ENCODE measurements around the gene FOXP1. TPM values are rescaled to one million over a fixed set of nuclear protein-coding genes. Genes with fewer than 3 reads are reported as not detected.

The FOXP1 gene
- polyA plus RNA-seq, 1 donor (not counting 4 experiments of a cell fraction or from before 2014, with no cell fraction given), result 14.6 TPM

GRCh38 chr3:71072287-71072686, 511.2 kb downstream of the FOXP1 start:
- no peak overlapping the region for H3K9ac ChIP-seq (ENCODE audit: control insufficient read depth, extremely low read depth, insufficient read depth, low read length)
- no peak for TF ChIP-seq EZH2 (IDR thresholded peaks at IDR 0.05; ENCODE audit: low read length)
- TF ChIP-seq CTCF (optimal IDR thresholded peaks at IDR 0.05 in 1 of 3, IDR thresholded peaks at IDR 0.05 in 1 of 3, conservative IDR thresholded peaks at IDR 0.05 in 1 of 3; ENCODE audit: extremely low read depth in 1 of 3, insufficient read depth in 2 of 3, low read length in 3 of 3), result no peak
- no peak overlapping the region for H2AFZ ChIP-seq (ENCODE audit: control insufficient read depth, low read length)
- DNase-seq (ENCODE audit: low read depth, low spot score), result no peak
- H4K20me1 ChIP-seq (ENCODE audit: control insufficient read depth, extremely low read depth, insufficient read depth, low read length), result no peaks in the 10 kb centered on the region
- H3K4me3 ChIP-seq (ENCODE audit: control insufficient read depth in 2 of 3, extremely low read depth in 1 of 3, insufficient read depth in 2 of 3, low read depth in 1 of 3, low read length in 3 of 3), result no peak overlapping the region
- no peaks in the 10 kb centered on the region for H3K27me3 ChIP-seq (ENCODE audit: control insufficient read depth, extremely low read depth, insufficient read depth, low read length)
- H3K4me1 ChIP-seq (ENCODE audit: control insufficient read depth, extremely low read depth, insufficient read depth, low read length), result peaks cover 21% of the 10 kb centered on the region
- H3K36me3 ChIP-seq (ENCODE audit: control insufficient read depth in 2 of 2, extremely low read depth in 1 of 2, insufficient read depth in 2 of 2, low read length in 2 of 2), result no peaks in the 10 kb centered on the region
- H3K27ac ChIP-seq (ENCODE audit: control insufficient read depth, insufficient read depth, low read length), result no peak overlapping the region
- dilution Hi-C loops (cut with MboI; ENCODE audit: extremely low pct_ligation_motif_present, low sequenced_read_pairs), result no loop called here
- no peak overlapping the region for H3K4me2 ChIP-seq (ENCODE audit: control insufficient read depth, extremely low read depth, insufficient read depth, low read depth, low read length)
- FAIRE-seq, result no peak
- no peaks in the 10 kb centered on the region for H3K9me1 ChIP-seq (ENCODE audit: control insufficient read depth, extremely low read depth, insufficient read depth, low read length)
- no peaks in the 10 kb centered on the region for H3K9me3 ChIP-seq (ENCODE audit: control insufficient read depth, low read depth, low read length)
- no peaks in the 10 kb centered on the region for H3K79me2 ChIP-seq (ENCODE audit: control insufficient read depth, insufficient read depth, low read length)

GRCh38 chr3:71070497-71071463, 512.7 kb downstream of the FOXP1 start:
- DNase-seq (ENCODE audit: low read depth, low spot score), result no peak
- H3K4me2 ChIP-seq (ENCODE audit: control insufficient read depth, extremely low read depth, insufficient read depth, low read depth, low read length), result no peak overlapping the region
- no peak overlapping the region for H3K4me3 ChIP-seq (ENCODE audit: control insufficient read depth in 2 of 3, extremely low read depth in 1 of 3, insufficient read depth in 2 of 3, low read depth in 1 of 3, low read length in 3 of 3)
- H3K9ac ChIP-seq (ENCODE audit: control insufficient read depth, extremely low read depth, insufficient read depth, low read length), result no peak overlapping the region
- peaks cover 35% of the 10 kb centered on the region for H3K4me1 ChIP-seq (ENCODE audit: control insufficient read depth, extremely low read depth, insufficient read depth, low read length)
- no peak for TF ChIP-seq EZH2 (IDR thresholded peaks at IDR 0.05; ENCODE audit: low read length)
- TF ChIP-seq CTCF (optimal IDR thresholded peaks at IDR 0.05 in 1 of 3, IDR thresholded peaks at IDR 0.05 in 1 of 3, conservative IDR thresholded peaks at IDR 0.05 in 1 of 3; ENCODE audit: extremely low read depth in 1 of 3, insufficient read depth in 2 of 3, low read length in 3 of 3), result no peak
- FAIRE-seq, result no peak
- no peak overlapping the region for H2AFZ ChIP-seq (ENCODE audit: control insufficient read depth, low read length)
- H3K9me3 ChIP-seq (ENCODE audit: control insufficient read depth, low read depth, low read length), result no peaks in the 10 kb centered on the region
- H3K79me2 ChIP-seq (ENCODE audit: control insufficient read depth, insufficient read depth, low read length), result no peaks in the 10 kb centered on the region
- H3K9me1 ChIP-seq (ENCODE audit: control insufficient read depth, extremely low read depth, insufficient read depth, low read length), result no peaks in the 10 kb centered on the region
- no peaks in the 10 kb centered on the region for H3K27me3 ChIP-seq (ENCODE audit: control insufficient read depth, extremely low read depth, insufficient read depth, low read length)
- no peak overlapping the region for H3K27ac ChIP-seq (ENCODE audit: control insufficient read depth, insufficient read depth, low read length)
- no peaks in the 10 kb centered on the region for H4K20me1 ChIP-seq (ENCODE audit: control insufficient read depth, extremely low read depth, insufficient read depth, low read length)
- dilution Hi-C loops (cut with MboI; ENCODE audit: extremely low pct_ligation_motif_present, low sequenced_read_pairs), result no loop called here
- no peaks in the 10 kb centered on the region for H3K36me3 ChIP-seq (ENCODE audit: control insufficient read depth in 2 of 2, extremely low read depth in 1 of 2, insufficient read depth in 2 of 2, low read length in 2 of 2)

Data from keratinocyte (primary cell).